HG03442 (cell line): Measurements from ENCODE around the gene CWC22.
"Not testable (repeated sequence)": the region's sequence is repeated elsewhere in the genome, so short reads cannot be mapped to it uniquely, and the experiment has no call there.

Experiments
- ATAC-seq: cut with Tn5 transposase; IDR thresholded peaks from one replicate; pipeline ENCODE4 v1.9.1; 2021; ENCODE audit warnings: mild to moderate bottlenecking, moderate library complexity; ENCODE audit not compliant: unreplicated experiment

Gene CWC22

DNA sequence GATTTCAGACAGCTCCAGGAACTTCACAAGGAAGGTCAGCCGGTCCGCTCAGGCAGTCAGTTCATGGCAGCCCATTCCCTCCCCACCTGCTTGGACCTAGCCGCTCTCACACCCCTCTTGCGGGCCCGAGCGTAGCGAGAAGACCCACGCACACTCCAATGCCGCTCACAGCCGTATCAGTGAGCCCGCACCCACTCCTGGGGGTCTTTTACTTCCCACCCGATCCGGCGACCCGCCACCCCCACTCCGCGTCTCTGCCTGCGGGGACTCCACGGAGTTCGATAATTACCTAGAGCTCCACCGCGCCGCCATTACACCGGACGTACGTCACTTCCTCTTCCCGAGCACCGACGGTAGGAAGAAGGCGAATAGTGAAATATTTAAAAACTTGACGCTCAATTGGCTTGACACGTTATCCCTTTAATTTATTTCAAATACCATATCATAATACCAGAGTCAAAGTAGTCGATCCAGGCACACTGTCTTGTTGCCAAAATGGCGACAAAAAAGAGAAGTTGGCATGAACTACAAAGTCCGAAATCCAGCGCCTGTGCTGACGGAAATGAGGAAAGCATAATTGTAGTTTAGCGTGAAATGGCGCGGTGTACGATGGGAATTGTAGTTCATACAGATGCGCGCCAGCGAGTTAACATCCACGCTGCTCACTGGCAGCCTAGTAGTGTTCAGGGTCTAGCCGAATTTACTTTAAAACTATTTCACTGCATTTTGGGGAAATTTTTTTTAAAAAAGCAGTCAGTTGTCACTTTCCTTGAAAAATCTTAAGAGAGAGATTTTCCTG is at the start of gene CWC22:
Gene CWC22, minus strand, starts transcription at position 517 of the 799 bp plus-strand sequence. CDS start 13,956 bp downstream, outside the sequence.
- peak; percentile 97 for ATAC-seq

DNA sequence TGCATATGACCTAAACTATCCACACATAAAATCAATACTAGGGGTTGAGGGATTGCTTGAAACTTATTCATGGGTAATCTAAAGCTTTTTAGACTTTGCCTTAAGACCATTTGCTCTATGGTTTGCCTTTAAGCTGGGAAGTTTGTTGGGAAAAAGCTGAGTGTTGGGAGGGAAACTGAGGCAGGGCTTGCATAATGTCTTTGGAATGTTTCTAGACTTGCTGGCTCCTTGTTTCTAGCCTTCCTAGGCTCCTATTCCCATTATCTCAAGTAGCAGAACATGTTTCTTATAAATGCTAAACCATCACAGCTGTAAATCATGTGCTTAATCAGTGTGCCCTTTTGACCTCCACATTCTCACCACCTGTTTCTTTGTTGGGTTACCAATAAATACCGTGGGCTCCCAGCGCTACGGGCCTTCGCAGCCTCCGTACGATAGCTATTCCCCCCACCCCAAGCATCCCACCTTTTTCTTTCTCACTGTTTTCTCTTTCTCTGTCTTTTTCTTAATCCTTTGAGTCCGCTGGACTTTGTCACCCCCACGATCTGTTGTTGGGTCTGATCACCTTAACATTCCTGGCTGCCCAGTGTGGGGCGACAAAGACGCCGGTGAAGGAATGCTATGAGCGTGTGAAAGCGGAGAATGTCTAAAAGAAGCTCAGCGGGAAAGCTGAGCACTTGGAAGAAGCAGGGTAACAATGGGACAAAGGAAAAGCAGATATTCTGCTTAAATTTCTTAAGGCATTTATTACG is 49.4 kb upstream of the CWC22 start:
- ATAC-seq: no peak

DNA sequence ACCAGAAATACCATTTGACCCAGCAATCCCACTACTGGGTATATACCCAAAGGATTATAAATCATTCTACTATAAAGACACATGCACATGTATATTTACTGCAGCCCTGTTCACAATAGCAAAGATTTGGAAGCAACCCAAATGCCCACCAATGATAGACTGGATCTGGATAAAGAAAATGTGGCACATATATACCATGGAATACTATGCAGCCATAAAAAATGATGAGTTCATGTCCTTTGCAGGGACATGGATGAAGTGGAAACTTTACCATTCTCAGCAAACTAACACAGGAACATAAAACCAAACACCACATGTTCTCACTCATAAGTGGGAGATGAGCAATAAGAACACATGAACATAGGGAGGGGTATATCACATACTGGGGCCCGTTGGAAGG is 47.5 kb upstream of the CWC22 start:
- not testable (repeated sequence) for ATAC-seq

DNA sequence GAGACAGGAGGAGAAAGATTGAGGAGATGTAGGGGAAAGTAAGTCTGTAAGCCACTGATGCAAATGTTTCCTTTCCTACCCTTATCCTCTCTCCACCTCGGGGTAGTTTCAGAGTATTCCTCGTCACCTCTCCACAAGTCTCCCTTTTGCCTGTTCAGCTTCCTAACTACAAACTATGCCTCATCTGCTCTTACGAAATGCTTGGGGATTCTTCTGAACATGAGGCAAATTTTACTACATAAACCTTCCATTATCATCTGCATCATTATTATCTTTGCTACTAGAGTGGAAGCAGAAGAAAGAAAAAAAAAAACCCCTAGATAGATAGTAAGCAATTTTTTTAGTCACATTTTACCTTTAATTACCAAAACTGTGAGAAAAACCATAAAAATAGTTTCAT is 43.1 kb upstream of the CWC22 start:
- ATAC-seq: no peak

DNA sequence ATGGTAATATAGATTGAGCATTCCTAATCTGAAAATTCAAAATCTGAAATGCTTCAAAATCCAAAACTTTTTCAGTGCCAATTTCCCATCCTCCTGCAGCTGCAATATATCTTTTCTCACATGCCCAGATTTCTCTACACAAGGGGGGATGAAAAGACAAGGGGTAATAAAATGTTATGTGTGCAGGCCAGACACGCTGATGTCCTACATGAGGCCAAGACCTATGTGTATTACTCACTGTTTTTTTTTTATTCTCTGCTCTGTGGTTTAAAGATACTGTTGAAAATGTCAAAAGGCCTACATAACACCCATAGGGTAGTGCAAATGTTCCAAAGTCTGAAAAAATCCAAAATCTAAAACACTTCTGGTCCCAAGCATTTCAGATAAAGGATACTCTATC is 41.2 kb upstream of the CWC22 start:
- ATAC-seq: no peak

DNA sequence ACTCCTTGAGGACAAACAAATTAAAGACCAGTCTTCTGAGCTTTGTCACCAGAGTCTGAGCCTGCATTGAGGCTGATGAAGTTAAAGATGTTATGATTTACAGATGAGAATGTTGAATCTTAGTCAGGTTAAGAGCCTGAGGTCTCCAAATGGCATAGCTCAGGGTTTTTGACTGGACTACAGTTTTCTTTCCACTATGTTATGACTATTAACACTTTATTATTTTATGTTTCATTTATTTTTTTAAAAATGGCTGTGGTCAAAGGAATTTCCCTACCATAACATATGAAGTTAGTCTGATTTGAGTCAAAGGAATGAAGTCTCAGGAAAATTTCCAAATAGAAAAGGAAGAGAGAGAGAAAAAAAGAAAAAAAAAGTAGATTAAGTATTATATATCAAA is 39.7 kb upstream of the CWC22 start:
- no peak for ATAC-seq

DNA sequence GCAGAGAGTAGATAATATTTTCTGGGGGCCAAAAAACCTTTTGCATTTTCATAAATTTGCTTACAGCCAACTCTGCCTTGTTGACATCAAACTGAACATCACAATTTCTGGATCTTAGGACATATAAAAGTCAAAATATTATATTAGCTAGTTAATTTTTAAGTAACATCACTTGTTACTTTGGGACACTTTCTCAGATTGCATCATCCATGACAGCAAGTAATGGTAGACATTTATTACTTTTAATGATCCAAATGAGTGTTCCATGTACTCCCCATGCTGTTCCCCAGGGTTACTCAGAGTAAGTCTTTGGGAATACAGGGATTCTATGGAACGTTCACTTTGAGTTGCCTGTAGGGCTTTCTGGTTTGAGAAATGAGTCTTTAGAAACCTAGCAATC is 39.1 kb upstream of the CWC22 start:
- no peak for ATAC-seq

DNA sequence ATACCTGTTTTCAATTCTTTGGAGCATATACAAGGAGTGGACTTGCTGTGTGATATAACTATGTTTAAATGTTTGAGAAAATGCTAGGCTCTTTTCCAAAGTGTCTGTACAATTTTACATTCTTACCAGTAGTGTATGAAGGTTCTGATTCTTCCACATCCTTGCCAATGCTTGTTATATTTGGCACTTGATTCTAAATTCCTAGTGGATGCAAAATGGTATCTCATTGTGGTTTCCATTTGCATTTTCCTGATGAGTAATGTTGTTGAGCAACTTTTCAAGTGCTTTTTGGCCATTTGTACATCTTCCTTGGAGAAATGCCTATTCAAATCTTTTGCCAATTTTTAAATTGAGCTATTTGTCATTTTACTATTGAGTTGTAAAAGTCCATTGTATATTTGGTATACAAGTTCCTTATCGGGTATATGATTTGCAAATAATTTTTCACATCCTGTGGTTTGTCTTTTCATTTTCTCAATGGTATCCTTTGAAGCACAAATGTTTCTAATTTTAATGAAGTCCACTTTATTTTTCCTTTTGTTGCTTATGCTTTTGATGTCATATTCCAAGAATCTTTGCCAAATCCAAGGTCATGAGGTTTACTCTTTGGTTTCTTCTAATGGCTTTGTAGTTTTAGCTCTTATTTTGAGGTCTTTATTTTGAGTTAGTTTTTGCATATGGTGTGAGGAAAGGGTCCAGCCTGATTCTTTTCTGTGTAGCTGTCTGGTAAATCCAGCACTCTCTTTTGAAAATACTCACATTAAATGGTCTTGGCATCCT is 33.2 kb upstream of the CWC22 start:
- no peak for ATAC-seq

DNA sequence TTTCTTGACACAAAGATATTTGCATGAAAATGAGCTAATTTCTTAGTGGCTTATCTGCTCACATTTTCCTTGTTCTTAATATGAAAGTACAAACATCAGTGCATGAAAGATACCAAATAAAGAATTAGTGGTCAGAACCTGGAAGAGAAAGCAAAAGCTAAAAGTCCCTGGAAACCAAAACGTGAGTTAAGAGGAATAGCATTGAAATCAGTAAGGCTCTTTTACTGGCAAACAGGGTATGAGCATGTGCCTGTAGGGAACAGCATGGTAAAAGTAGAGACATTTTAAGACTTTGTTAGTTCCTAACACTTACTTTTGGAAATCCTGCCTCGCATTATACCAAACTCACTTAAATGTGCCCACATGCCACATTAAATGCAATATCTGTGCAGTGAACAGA is 31.9 kb upstream of the CWC22 start:
- ATAC-seq: no peak

DNA sequence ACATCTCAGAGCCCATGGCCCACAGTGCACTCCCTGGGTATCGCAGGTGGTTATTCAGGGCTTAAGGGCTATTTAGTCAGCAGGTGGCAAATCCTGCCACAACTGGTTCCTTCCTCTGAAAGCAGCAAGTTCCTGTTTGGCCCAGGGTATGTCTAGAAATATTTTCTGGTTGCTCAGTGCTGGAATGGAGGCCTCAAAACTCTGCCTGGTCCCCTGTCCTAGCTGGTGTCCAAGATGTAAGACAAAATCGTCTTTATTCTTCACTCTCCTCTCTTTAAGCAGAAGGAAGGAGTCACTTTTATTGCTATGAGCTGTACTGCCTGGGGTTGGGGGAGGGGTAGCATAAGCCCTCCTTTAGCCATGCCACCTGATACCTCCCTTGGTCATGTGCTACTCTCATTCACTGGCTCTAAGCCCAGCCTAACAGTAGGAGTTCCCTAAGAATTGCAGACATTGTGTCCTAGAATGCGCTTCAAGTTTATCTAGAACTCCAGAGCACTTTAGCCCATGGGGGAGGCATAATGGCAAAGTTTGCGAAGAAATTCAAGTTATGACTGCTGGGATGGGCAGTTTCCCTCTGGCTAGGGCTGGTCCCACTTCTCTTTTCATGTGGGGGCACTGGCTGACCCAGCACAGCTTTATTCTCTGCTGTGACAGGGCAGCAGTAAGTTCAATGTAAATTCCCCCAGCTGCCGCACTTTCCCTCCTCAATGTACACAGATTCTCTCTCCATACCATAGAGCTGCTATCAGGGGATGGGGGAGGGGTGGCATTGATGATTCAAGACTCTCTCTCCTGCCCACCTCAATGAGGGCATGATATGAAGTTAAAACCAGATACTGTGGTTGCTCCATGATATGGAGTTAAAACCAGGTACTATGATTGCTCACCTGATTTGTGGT is 27.1 kb upstream of the CWC22 start:
- ATAC-seq: no peak

DNA sequence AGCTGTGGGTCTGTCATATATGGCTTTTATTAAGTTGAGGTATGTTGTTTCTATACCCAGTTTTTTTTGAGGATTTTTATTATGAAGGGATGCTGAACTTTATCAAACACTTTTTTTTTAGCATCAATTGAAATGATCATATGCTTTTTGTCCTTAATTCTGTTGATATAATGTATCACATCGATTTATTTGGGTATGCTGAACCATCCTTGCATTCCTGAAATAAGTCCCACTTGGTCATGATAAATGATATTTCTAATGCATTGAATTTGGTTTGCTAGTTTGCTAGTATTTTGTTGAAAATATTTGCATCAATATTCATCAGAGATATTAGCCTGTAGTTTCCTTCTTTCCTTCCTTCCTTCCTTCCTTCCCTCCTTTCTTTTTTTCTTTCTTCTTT is 22.5 kb upstream of the CWC22 start:
- no peak for ATAC-seq

DNA sequence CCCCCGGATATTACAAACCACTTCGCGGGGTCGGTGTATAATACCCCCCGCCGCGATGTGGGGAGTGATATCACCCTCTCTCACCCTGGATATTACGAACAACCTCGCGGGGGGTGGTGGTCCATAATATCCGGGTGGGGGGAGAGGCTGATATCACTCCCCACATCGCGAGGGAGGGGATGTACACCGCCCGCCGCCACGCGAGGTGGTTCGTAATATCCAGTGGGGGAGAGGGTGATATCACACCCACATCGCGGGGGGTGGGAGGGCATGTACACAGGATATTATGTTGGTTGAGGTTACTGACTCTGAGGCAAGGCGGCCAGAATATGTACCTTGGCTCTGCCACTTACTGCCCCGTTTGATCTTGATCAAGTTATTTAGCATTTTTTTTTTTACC is 14.8 kb upstream of the CWC22 start:
- no peak for ATAC-seq

DNA sequence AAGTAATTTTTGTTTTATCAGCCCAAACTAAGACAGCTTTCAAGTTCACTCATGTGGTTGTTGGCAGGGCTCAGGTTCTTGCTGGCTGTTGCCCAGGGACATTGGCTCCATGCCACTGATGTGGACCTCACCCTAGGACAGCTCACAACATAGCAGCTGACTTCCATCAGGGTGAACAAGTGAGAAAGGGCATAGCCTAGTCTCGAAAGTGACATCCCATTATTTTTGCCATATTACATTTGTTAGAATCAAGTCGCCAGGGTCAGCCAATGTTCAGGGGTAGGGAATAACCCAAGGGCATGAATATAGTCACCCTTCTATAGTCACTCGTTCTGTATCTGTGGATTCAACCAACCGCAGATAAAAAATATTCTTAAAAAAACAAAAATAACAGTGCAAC is 10.7 kb upstream of the CWC22 start:
- no peak for ATAC-seq

DNA sequence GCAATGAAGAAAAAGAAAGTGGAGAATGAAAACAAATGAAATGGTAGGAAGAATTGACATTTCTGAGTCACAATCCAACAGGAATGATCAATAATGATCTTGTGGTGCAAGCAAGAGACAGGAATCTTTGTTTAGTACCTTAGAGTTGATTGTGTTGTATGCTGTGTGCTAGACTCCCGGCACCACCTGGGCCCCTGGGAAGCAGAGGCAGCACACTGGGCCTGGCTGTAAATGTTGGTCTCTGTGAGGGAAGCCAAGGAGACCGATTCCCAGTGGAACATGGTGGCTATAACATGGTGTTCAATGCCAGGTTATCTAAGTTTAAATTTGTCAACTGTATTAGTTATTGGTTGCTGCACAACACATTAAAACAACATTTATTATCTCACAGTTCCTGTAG is 9.8 kb upstream of the CWC22 start:
- ATAC-seq: no peak

DNA sequence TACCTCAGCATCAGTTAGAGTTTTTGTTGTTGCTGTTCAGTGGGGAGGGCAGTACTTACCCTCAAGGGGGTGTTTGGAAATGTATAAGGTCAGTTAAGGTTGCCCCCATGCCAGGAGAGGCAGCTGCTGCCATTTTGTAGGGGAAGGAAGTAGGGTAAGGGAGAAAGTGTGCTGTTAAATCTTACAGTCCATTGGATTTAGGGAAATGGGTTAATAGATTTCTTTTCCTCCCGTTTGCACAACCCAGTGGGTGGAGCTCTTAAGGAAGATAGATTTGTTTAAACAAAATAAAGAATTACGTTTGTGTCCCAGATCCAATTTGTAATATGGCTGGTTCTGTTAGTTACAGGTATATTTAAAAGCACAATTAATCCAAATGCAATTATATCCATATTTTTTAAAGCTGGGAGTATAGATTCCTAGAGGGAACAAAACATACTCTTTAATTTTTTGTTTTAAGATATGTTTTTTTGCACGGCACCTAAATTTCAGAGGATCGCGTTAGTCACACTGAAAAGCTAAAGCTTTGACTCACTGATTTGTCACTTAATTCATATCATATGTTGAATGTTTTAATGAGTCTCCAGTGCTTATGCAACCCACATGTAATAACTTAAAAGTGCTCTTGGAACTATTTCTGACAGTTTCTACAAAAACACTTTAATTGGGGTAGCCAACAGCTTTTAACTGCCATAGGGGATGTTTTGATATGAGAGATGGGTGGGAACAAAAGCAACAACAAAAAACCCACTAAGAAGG is 9.0 kb upstream of the CWC22 start:
- no peak for ATAC-seq

DNA sequence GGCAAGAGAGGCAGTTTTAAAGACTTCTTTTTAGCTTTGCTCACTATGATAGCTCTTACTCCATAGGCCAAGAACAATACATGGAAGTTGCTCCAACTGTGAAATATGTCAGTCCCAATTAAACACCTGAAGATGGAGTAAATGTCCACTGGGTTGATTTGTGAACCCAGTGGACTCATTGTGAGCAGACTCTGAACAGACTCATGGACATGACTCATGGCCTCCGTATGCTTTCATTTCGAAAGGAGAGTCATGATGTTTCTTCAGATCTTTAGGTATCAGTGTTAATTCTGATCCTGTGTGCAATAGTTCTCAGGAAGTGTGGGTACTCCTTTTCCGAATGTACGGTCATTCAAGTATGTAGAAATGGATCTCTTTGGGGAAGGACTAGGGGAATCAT is 5.4 kb upstream of the CWC22 start:
- ATAC-seq: no peak

DNA sequence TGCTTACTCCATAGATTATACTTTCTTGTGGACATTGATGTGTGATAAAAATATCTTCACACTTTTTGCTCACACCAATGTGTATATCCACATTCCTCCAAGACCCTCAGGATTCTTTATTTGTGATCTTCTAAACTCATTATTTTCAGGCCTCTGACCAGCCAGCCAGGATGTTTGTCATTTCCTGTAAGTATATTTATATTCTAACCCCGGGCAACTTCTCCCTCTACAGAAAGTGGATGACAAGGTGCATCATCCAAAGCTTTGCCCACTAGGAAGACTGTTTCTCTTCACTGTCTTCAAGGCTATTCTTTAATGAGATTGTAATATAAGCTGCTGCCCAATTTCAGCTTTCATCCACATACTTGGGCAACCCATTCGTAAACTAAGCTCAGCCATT is 3.6 kb upstream of the CWC22 start:
- ATAC-seq: no peak

DNA sequence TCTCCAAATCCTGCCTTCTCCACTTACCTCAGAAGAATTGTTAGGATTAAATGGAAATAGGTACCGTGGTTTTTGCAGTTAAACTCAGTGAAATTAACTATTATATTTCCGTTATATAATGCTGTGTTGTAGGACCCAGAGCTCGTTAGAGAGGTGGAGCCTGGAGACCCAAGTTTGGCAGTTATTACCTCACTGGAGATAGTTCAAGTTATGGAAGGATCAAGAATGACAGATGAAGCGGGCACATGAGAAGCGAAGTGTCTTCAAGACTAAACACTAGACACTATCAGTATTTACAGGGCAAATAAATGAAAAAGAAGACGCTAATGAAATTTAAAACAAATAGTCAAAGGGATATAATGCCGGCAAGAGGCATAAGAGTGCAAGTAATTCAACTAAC is 866 bp downstream of the CWC22 start:
- no peak for ATAC-seq

DNA sequence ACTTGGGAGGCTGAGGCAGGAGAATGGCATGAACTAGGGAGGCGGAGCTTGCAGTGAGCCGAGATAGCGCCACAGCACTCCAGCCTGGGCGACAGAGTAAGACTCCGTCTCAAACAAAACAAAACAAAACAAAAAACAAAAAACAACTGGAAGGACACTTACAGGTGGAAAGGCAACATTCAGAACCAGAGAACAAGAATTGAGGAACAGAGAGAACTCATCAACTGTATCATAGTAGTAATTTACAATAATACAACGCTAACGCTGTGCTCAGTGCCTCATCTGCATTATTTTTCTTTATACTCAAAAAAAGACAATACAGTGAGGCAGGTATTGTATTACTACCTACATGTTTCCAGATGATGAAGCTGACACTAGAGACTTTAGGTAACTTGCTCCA is 1.6 kb downstream of the CWC22 start:
- not testable (repeated sequence) for ATAC-seq

DNA sequence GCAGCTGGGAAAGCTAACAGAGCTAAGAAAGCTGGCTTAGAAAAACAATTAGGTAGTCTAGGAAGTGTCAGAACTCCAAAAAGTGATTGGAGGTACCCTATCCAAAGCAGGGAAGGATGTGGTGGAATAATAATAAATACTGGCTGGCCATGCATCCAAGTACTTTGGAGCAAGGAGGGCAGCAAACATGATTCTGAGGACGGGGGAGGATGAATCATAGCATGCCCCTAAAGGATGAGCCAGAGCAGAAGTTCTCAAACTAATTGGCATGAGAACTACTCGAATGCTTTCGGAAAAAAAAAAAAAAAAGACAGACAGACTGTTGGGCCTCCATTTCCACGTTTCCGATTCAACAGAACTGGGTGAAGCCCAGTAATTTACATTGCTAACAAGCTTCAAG is 2.4 kb downstream of the CWC22 start:
- no peak for ATAC-seq
